Peyer's patch (tissue), 4 donors: Measurements from ENCODE around the gene ZNF808.

ENCODE experiments used
- CTCF ChIP-seq, 6 experiments: fragments of 450-650 bp in 4 of 6; fragments of 200-600 bp in 2 of 6; sonication (generic) in 1 of 6; IDR thresholded peaks; one replicate each; pipeline ENCODE4 v1.5.1; 2017 to 2019; ENCODE audit warnings: antibody characterized with exemption in 6 of 6, mild to moderate bottlenecking in 3 of 6, moderate library complexity in 1 of 6
- POLR2A ChIP-seq, 2 donors: fragments of 450-650 bp; IDR thresholded peaks; one replicate each; pipeline ENCODE4 v1.5.1; 2017; ENCODE audit warnings: antibody characterized with exemption in 2 of 2, mild to moderate bottlenecking in 2 of 2, moderate library complexity in 2 of 2

- TF ChIP-seq CTCF (IDR thresholded peaks at IDR 0.05) (no peak), POLR2A (IDR thresholded peaks at IDR 0.05) (no peak)
Observed at GRCh38 chr19:52567921-52568320, 40.5 kb downstream of the ZNF808 start.
